Loucy (cell line): Measurements from ENCODE around the gene SNX20.

ENCODE experiments used
- H2AFZ ChIP-seq: fragments of 200-600 bp; sonication (generic); 2 replicates; pipeline ENCODE4 v1.6.0; 2016; ENCODE audit warnings: antibody characterized with exemption, mild to moderate bottlenecking, low read length, moderate library complexity
- H3F3A ChIP-seq: fragments of 200-600 bp; 2 replicates; pipeline ENCODE4 v1.6.0; 2016; ENCODE audit warnings: antibody characterized with exemption, low read depth, mild to moderate bottlenecking
- H3K27me3 ChIP-seq: fragments of 200-600 bp; sonication (generic); 2 replicates; pipeline ENCODE4 v1.6.1; 2014; ENCODE audit warnings: low read length, mild to moderate bottlenecking; ENCODE audit not compliant: insufficient read depth, poor library complexity, severe bottlenecking
- H3K36me3 ChIP-seq: fragments of 200-600 bp; sonication (generic); 2 replicates; pipeline ENCODE4 v1.6.1; 2016; ENCODE audit warnings: low read length; ENCODE audit not compliant: insufficient read depth
- H3K4me1 ChIP-seq: fragments of 200-600 bp; sonication (generic); 2 replicates; pipeline ENCODE4 v1.5.1; 2014; ENCODE audit warnings: low read length, mild to moderate bottlenecking; ENCODE audit not compliant: insufficient read depth, poor library complexity, severe bottlenecking
- H3K4me2 ChIP-seq: fragments of 200-600 bp; sonication (generic); 2 replicates; pipeline ENCODE4 v1.6.0; 2014; ENCODE audit warnings: antibody characterized with exemption, low read length, low read depth, mild to moderate bottlenecking; ENCODE audit not compliant: poor library complexity, severe bottlenecking
- H3K4me3 ChIP-seq: fragments of 200-600 bp; sonication (generic); 2 replicates; pipeline ENCODE4 v1.5.1; 2014; ENCODE audit warnings: low read length, mild to moderate bottlenecking, mixed read lengths; ENCODE audit not compliant: poor library complexity, severe bottlenecking
- H3K79me2 ChIP-seq: fragments of 200-600 bp; sonication (generic); 2 replicates; pipeline ENCODE4 v1.6.1; 2014; ENCODE audit warnings: low read length; ENCODE audit not compliant: insufficient read depth
- H3K9ac ChIP-seq: fragments of 200-600 bp; sonication (generic); 2 replicates; pipeline ENCODE4 v1.6.0; 2014; ENCODE audit warnings: mild to moderate bottlenecking, low read depth, low read length, moderate library complexity; ENCODE audit not compliant: poor library complexity, severe bottlenecking
- H3K9me2 ChIP-seq: fragments of 200-600 bp; sonication (generic); replicated peaks from 2 replicates; pipeline ENCODE4 v1.6.1; 2016; ENCODE audit warnings: low read depth, low read length, mixed read lengths
- H3K9me3 ChIP-seq: fragments of 200-600 bp; sonication (generic); 2 replicates; pipeline ENCODE4 v1.6.1; 2014; ENCODE audit warnings: mild to moderate bottlenecking, antibody characterized with exemption, low read length, low read depth; ENCODE audit not compliant: insufficient read depth
- H4K20me1 ChIP-seq: fragments of 200-600 bp; sonication (generic); 2 replicates; pipeline ENCODE4 v1.6.0; 2014; ENCODE audit warnings: antibody characterized with exemption, low read length, mild to moderate bottlenecking; ENCODE audit not compliant: insufficient read depth, poor library complexity, severe bottlenecking
- EZH2phosphoT487 ChIP-seq: fragments of 200-600 bp; IDR thresholded peaks from 2 replicates; pipeline ENCODE4 v1.6.1; 2018; ENCODE audit warnings: antibody characterized with exemption, mild to moderate bottlenecking, moderate library complexity, borderline replicate concordance
- TF ChIP-seq, protein P1 (sequence below): fragments of 200-600 bp; sonication (generic); conservative IDR thresholded peaks from 2 replicates; pipeline ENCODE4 v1.5.1; 2014; ENCODE audit warnings: mild to moderate bottlenecking, antibody characterized with exemption, low read length

The SNX20 gene

DNA sequence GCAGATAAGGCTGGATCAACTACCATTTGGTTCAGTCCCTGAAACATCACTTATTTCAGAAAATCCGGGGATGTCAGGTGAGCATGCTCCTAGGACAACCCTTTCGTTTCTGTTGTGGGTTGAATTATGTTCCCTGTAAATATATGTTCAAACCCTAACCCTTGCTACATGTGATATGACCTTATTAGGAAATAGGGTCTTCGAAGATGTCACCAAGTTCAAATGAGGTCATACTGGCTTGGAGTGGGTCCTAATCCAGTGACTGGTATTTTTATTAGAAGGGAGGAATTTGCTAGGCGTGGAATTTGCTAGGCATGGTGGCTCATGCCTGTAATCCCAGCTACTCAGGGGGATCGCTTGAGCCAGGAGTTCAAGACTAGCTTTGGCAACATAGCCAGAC is 21.3 kb downstream of the SNX20 start:
- no peak for TF ChIP-seq EZH2phosphoT487
- TF ChIP-seq, protein P1, sequence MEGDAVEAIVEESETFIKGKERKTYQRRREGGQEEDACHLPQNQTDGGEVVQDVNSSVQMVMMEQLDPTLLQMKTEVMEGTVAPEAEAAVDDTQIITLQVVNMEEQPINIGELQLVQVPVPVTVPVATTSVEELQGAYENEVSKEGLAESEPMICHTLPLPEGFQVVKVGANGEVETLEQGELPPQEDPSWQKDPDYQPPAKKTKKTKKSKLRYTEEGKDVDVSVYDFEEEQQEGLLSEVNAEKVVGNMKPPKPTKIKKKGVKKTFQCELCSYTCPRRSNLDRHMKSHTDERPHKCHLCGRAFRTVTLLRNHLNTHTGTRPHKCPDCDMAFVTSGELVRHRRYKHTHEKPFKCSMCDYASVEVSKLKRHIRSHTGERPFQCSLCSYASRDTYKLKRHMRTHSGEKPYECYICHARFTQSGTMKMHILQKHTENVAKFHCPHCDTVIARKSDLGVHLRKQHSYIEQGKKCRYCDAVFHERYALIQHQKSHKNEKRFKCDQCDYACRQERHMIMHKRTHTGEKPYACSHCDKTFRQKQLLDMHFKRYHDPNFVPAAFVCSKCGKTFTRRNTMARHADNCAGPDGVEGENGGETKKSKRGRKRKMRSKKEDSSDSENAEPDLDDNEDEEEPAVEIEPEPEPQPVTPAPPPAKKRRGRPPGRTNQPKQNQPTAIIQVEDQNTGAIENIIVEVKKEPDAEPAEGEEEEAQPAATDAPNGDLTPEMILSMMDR: no peak
- Histone ChIP-seq H3F3A (no peaks in the 10 kb centered on the region), H3K36me3 (no peaks in the 10 kb centered on the region), H4K20me1 (no peaks in the 10 kb centered on the region), H3K4me3 (no peak overlapping the region), H3K9ac (no peak overlapping the region), H3K9me2 (no peaks in the 10 kb centered on the region), H3K9me3 (no peaks in the 10 kb centered on the region), H3K4me2 (no peak overlapping the region), H3K4me1 (no peaks in the 10 kb centered on the region), H2AFZ (no peak overlapping the region), H3K27me3 (no peaks in the 10 kb centered on the region), H3K79me2 (no peaks in the 10 kb centered on the region)

DNA sequence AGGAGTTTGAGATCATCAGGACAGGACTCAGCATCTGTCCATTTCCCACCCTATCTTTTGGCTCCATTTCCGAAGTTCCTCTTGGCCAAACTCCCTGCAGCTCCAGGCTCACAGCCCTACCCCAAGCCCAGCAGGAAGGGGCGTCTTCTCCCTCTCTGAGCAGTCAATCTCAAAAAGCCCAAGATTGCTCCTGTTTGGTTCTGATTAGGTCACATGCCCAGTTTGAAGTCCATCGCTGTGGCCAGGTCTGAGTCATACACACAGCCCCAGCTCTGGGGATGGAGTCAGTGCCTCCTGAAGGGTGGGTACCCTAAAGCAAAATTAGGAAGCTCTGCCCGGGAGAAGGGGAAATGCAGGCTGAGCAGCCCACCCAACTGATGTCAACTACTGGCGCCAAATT is 23.9 kb downstream of the SNX20 start:
- Histone ChIP-seq H3K27me3 (no peaks in the 10 kb centered on the region), H3K9ac (no peak overlapping the region), H4K20me1 (no peaks in the 10 kb centered on the region), H3F3A (no peaks in the 10 kb centered on the region), H3K4me1 (peaks cover 6% of the 10 kb centered on the region), H2AFZ (no peak overlapping the region), H3K79me2 (no peaks in the 10 kb centered on the region), H3K4me2 (no peak overlapping the region), H3K9me2 (no peaks in the 10 kb centered on the region), H3K4me3 (no peak overlapping the region), H3K36me3 (no peaks in the 10 kb centered on the region), H3K9me3 (no peaks in the 10 kb centered on the region)
- TF ChIP-seq, protein P1: no peak
- TF ChIP-seq EZH2phosphoT487: no peak

GRCh38 chr16:50655558-50656055 is 25.5 kb downstream of the SNX20 start:
- TF ChIP-seq EZH2phosphoT487: no peak
- TF ChIP-seq, protein P1: no peak

More at GRCh38 chr16:50655558-50656055, 25.5 kb downstream of the SNX20 start:
- Histone ChIP-seq H3K4me3 (no peak overlapping the region), H3K9ac (no peak overlapping the region), H3K27me3 (no peaks in the 10 kb centered on the region), H3K4me2 (no peak overlapping the region), H4K20me1 (no peaks in the 10 kb centered on the region), H3K9me3 (no peaks in the 10 kb centered on the region), H3K79me2 (no peaks in the 10 kb centered on the region), H2AFZ (no peak overlapping the region), H3K9me2 (no peaks in the 10 kb centered on the region), H3K4me1 (peaks cover 7% of the 10 kb centered on the region), H3K36me3 (no peaks in the 10 kb centered on the region), H3F3A (no peaks in the 10 kb centered on the region)
